Endodermal cell (in vitro differentiated cells): Measurements from ENCODE around the gene SNX9. TPM values are rescaled to one million over a fixed set of nuclear protein-coding genes. Genes with fewer than 3 reads are reported as not detected.

Source experiments
- DNase-seq: peaks from one replicate; pipeline ENCODE4 v3.0.0-alpha.2; 2017
- H3K27ac ChIP-seq: 2 replicates; pipeline ENCODE4 v1.5.1; 2013; ENCODE audit warnings: mild to moderate bottlenecking, low read depth, low read length, moderate library complexity
- H3K27me3 ChIP-seq: 2 replicates; pipeline ENCODE4 v1.6.1; 2013; ENCODE audit warnings: mild to moderate bottlenecking, low read length, moderate library complexity; ENCODE audit not compliant: insufficient read depth, control insufficient read depth, poor library complexity, severe bottlenecking
- H3K36me3 ChIP-seq: 2 replicates; pipeline ENCODE4 v1.7.0; 2013; ENCODE audit warnings: mild to moderate bottlenecking, low read length, moderate library complexity; ENCODE audit not compliant: control insufficient read depth, insufficient read depth
- H3K4me1 ChIP-seq: one replicate; pipeline ENCODE4 v1.7.0; 2013; ENCODE audit warnings: low read length; ENCODE audit not compliant: control insufficient read depth, insufficient read depth
- H3K4me3 ChIP-seq: 2 replicates; pipeline ENCODE4 v1.5.1; 2013; ENCODE audit warnings: mild to moderate bottlenecking, low read length, moderate library complexity
- H3K9ac ChIP-seq: 2 replicates; pipeline ENCODE4 v1.6.1; 2013; ENCODE audit warnings: mild to moderate bottlenecking, low read length, moderate library complexity; ENCODE audit not compliant: poor library complexity, severe bottlenecking; ENCODE audit errors: extremely low read depth
- H3K9me3 ChIP-seq: 2 replicates; pipeline ENCODE4 v1.6.1; 2013; ENCODE audit warnings: mild to moderate bottlenecking, low read length, moderate library complexity; ENCODE audit not compliant: control insufficient read depth
- H3K27ac Mint-ChIP-seq: 2 replicates; pipeline ENCODE4 v1.8.0; 2020; ENCODE audit warnings: mixed read lengths
- H3K27me3 Mint-ChIP-seq: 2 replicates; pipeline ENCODE4 v1.8.0; 2021; ENCODE audit warnings: mild to moderate bottlenecking, mixed read lengths; ENCODE audit not compliant: insufficient read depth
- H3K36me3 Mint-ChIP-seq: 2 replicates; pipeline ENCODE4 v1.8.0; 2020; ENCODE audit warnings: low read depth, mixed read lengths
- H3K4me1 Mint-ChIP-seq: 2 replicates; pipeline ENCODE4 v1.8.0; 2020; ENCODE audit warnings: mixed read lengths
- H3K4me3 Mint-ChIP-seq: 2 replicates; pipeline ENCODE4 v1.8.0; 2020; ENCODE audit warnings: mild to moderate bottlenecking, moderate library complexity, mixed read lengths
- H3K9me3 Mint-ChIP-seq: 2 replicates; pipeline ENCODE4 v1.8.0; 2020; ENCODE audit warnings: mild to moderate bottlenecking, mixed read lengths
- CTCF ChIP-seq: fragments of 200-600 bp; sonication (generic); conservative IDR thresholded peaks from 2 replicates; pipeline ENCODE4 v1.5.0; 2021; ENCODE audit warnings: antibody characterized with exemption, mild to moderate bottlenecking
- WGBS, 2 experiments: methylation state at CpG; one replicate each; pipeline versions ENCODE4 v1.1.5 to v1.1.7; 2013; ENCODE audit warnings: missing lambda C conversion rate in 2 of 2, mixed read lengths in 1 of 2; ENCODE audit not compliant: insufficient coverage in 1 of 2, insufficient read length in 1 of 2; 5-methylcytosine and 5-hydroxymethylcytosine counted together
- total RNA-seq, 2 donors: library from RNA; stranded (reverse); fragmentation: NEBNext Ultra II Directional in 1 of 2; extraction: Animal tissue kit (Norgen Biotek cat#: 25700) in 1 of 2; gene quantifications; 2 replicates in 1 of 2; 3 replicates in 1 of 2; pipeline ENCODE4 v1.2.1, GENCODE V29; 2021

The SNX9 gene
- total RNA-seq, 2 donors from 2014 or later = 30.6 to 33.0 TPM

- peaks cover 30% of the 10 kb centered on the region for H3K36me3 Mint-ChIP-seq
- no peaks in the 10 kb centered on the region for H3K27me3 ChIP-seq
- H3K4me3 Mint-ChIP-seq = no peak overlapping the region
- no peak for DNase-seq
- peaks cover 4% of the 10 kb centered on the region for H3K4me1 ChIP-seq
- H3K4me1 Mint-ChIP-seq = peaks cover 46% of the 10 kb centered on the region
- H3K9me3 Mint-ChIP-seq = peaks cover 6% of the 10 kb centered on the region
- H3K36me3 ChIP-seq = peaks cover 29% of the 10 kb centered on the region
- H3K27me3 Mint-ChIP-seq = no peaks in the 10 kb centered on the region
- no peak for TF ChIP-seq CTCF
- H3K4me3 ChIP-seq = no peak overlapping the region
- WGBS, 2 experiments = 95 to 100% methylated on average over 1 to 4 of the region's 4 CpGs
- no peaks in the 10 kb centered on the region for H3K9me3 ChIP-seq
- H3K9ac ChIP-seq = no peak overlapping the region
- H3K27ac ChIP-seq = no peak overlapping the region
- H3K27ac Mint-ChIP-seq = no peak overlapping the region
These were observed 70.2 kb downstream of the SNX9 start for GRCh38 chr6:157893238-157893637.

DNA sequence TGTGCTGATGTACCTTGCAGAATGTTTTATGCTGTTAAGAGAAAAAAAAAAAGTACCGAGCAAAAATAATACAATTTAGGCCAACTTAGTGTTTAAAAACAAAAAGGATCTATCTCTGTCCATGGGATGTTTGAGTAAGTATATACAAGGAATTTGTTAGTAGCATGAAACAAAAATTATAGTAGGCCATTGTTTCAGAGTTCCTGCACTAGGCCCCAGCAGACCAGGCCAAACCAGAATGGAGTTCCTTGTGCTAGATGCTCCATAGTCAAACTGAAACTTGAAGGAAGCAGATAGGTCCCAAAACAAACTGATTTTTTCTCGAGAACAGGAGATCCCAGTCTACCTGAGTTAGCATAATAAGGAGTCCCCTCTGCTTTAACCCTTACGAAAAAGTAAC, 72.5 kb downstream of the SNX9 start:
- Mint-ChIP-seq H3K9me3 (peaks cover 6% of the 10 kb centered on the region), H3K27me3 (no peaks in the 10 kb centered on the region), H3K4me3 (no peak overlapping the region), H3K36me3 (peaks cover 40% of the 10 kb centered on the region), H3K27ac (no peak overlapping the region), H3K4me1 (peaks cover 41% of the 10 kb centered on the region)
- Histone ChIP-seq H3K36me3 (peaks cover 39% of the 10 kb centered on the region), H3K4me1 (no peaks in the 10 kb centered on the region), H3K4me3 (no peak overlapping the region), H3K27ac (no peak overlapping the region), H3K9ac (no peak overlapping the region), H3K27me3 (no peaks in the 10 kb centered on the region), H3K9me3 (no peaks in the 10 kb centered on the region)
- TF ChIP-seq CTCF = no peak
- DNase-seq = no peak
- WGBS, 2 experiments = 79 to 93% methylated on average over 2 to 3 of the region's 3 CpGs

DNA sequence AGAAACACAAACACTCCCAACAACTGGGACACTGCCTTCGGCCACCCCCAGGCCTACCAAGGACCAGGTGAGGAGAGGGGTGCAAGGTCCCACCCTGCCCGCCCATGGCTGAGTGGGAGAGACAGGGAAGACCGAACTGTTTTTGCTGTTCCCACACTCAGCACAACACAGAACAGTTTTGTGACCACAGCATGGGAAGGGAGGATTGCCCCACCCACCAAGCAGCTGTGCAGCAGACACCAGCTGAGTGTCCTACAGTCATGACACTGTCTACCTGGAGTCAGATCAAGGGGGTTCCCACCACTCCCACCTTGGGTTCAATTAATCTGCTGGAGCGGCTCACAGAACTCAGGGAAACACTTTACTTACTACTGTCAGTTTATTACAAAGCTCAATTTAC, 73.9 kb downstream of the SNX9 start:
- Mint-ChIP-seq H3K27ac (no peak overlapping the region), H3K4me3 (no peak overlapping the region), H3K36me3 (peaks cover 50% of the 10 kb centered on the region), H3K9me3 (peaks cover 6% of the 10 kb centered on the region), H3K4me1 (peaks cover 32% of the 10 kb centered on the region), H3K27me3 (no peaks in the 10 kb centered on the region)
- H3K27ac ChIP-seq = no peak overlapping the region
- WGBS, 2 experiments = 82 to 90% methylated on average over 2 to 4 of the region's 4 CpGs
- no peaks in the 10 kb centered on the region for H3K9me3 ChIP-seq
- H3K4me3 ChIP-seq = no peak overlapping the region
- H3K36me3 ChIP-seq = peaks cover 46% of the 10 kb centered on the region
- DNase-seq = no peak
- TF ChIP-seq CTCF = no peak
- H3K4me1 ChIP-seq = no peaks in the 10 kb centered on the region
- H3K9ac ChIP-seq = no peak overlapping the region
- H3K27me3 ChIP-seq = no peaks in the 10 kb centered on the region
